ENCODE measurements around the gene CEMIP2. TPM values are rescaled to one million over a fixed set of nuclear protein-coding genes. Genes with fewer than 3 reads are reported as not detected.

CEMIP2 gene
- total and polyA plus RNA-seq, 10 of the 15 experiments (the other 5 are each of a cell fraction or from before 2014, with no cell fraction given): 0.50 to 19.2 (median 1.2) TPM

- ChIA-PET POLR2A (interaction anchor here (0.5 to 1.4 kb wide), 2 partner anchors 8 to 38 kb away, joined by 3 to 10 read pairs; no protein-coding TSS in a partner anchor), CTCF (interaction anchor here (0.8 kb wide), 1 partner anchor 39 kb away, joined by 4 read pairs; no protein-coding TSS in a partner anchor), SMC1A (ENCODE audit: uncharacterized antibody, unreplicated experiment) (interaction anchor here (0.8 to 1.9 kb wide), 4 partner anchors 10 to 40 kb away, joined by 3 to 12 read pairs (median 4); no protein-coding TSS in a partner anchor), RAD21 (ENCODE audit: unreplicated experiment) (interaction anchor here (0.7 to 1.2 kb wide), 7 partner anchors 25 to 520 kb away, joined by 3 to 7 read pairs (median 3); no protein-coding TSS in a partner anchor)
- Histone ChIP-seq H3K79me2 (ENCODE audit: control insufficient read depth, insufficient read depth, low read length) (no peaks in the 10 kb centered on the region), H2AFZ (ENCODE audit: control insufficient read depth, low read depth, low read length) (no peak overlapping the region), H4K20me1 (ENCODE audit: control insufficient read depth, insufficient read depth) (no peaks in the 10 kb centered on the region), H3K9ac (ENCODE audit: control insufficient read depth, insufficient read depth, low read length) (no peak overlapping the region), H3K4me3 (no peak overlapping the region), H3K27ac (ENCODE audit: control insufficient read depth, insufficient read depth) (no peak overlapping the region), H3K36me3 (ENCODE audit: control insufficient read depth in 2 of 2, insufficient read depth in 2 of 2, low read length in 1 of 2) (no peaks in the 10 kb centered on the region), H3K4me2 (ENCODE audit: control insufficient read depth, insufficient read depth) (no peak overlapping the region), H3K9me3 (replicated peaks; ENCODE audit: control insufficient read depth, insufficient read depth, low read length) (no peaks in the 10 kb centered on the region), H3K27me3 (replicated peaks in 1 of 2; ENCODE audit: control insufficient read depth in 2 of 2, insufficient read depth in 2 of 2, low read length in 1 of 2) (no peaks in the 10 kb centered on the region), H3K4me1 (ENCODE audit: control insufficient read depth, insufficient read depth, low read length) (no peaks in the 10 kb centered on the region)
- 34% methylated on average over 7 of the region's 7 CpGs for WGBS (ENCODE audit: insufficient coverage, insufficient replicate concordance, low lambda C conversion rate, missing lambda C conversion rate)
- BruUV-seq (replicated peaks): no TSS peak
- intact Hi-C loops (cut with micrococcal nuclease; ENCODE audit: unreplicated experiment): loop anchor here (5.0 to 10.0 kb wide), 2 partner anchors 61 to 84 kb away; no protein-coding TSS in a partner anchor
- in situ Hi-C loops (cut with MboI): no loop called here
- FAIRE-seq (no peak), ATAC-seq (no peak; the same call in 2 of the 3 replicates), DNase-seq (ENCODE audit: low read depth, low spot score) (no peak)
- no peak for TF ChIP-seq CUX1 (IDR thresholded peaks at IDR 0.05; ENCODE audit: insufficient replicate concordance, low read depth, low read length)
- TF ChIP-seq, protein P1, sequence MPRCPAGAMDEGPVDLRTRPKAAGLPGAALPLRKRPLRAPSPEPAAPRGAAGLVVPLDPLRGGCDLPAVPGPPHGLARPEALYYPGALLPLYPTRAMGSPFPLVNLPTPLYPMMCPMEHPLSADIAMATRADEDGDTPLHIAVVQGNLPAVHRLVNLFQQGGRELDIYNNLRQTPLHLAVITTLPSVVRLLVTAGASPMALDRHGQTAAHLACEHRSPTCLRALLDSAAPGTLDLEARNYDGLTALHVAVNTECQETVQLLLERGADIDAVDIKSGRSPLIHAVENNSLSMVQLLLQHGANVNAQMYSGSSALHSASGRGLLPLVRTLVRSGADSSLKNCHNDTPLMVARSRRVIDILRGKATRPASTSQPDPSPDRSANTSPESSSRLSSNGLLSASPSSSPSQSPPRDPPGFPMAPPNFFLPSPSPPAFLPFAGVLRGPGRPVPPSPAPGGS (IDR thresholded peaks at IDR 0.05; ENCODE audit: borderline replicate concordance, insufficient read depth, low read depth, low read length, poor library complexity, severe bottlenecking): no peak
- no peak for TF ChIP-seq CBX5 (IDR thresholded peaks at IDR 0.05; ENCODE audit: low read depth)
- no peak for TF ChIP-seq HDAC2 (IDR thresholded peaks at IDR 0.05)
- TF ChIP-seq JUNB (IDR thresholded peaks at IDR 0.05): no peak
- no peak for TF ChIP-seq SIX5 (IDR thresholded peaks at IDR 0.05; ENCODE audit: low read depth, low read length, severe bottlenecking)
- no peak for TF ChIP-seq POU2F2 (IDR thresholded peaks at IDR 0.05; ENCODE audit: borderline replicate concordance, low read depth, low read length)
- no peak for TF ChIP-seq RCOR1 (conservative IDR thresholded peaks at IDR 0.05; ENCODE audit: low read depth, low read length)
- no peak for TF ChIP-seq POLR2A (IDR thresholded peaks at IDR 0.05; ENCODE audit: low read depth, low read length)
- TF ChIP-seq ZNF384 (IDR thresholded peaks at IDR 0.05; ENCODE audit: borderline replicate concordance, low read depth, low read length): no peak
- TF ChIP-seq, protein P2, sequence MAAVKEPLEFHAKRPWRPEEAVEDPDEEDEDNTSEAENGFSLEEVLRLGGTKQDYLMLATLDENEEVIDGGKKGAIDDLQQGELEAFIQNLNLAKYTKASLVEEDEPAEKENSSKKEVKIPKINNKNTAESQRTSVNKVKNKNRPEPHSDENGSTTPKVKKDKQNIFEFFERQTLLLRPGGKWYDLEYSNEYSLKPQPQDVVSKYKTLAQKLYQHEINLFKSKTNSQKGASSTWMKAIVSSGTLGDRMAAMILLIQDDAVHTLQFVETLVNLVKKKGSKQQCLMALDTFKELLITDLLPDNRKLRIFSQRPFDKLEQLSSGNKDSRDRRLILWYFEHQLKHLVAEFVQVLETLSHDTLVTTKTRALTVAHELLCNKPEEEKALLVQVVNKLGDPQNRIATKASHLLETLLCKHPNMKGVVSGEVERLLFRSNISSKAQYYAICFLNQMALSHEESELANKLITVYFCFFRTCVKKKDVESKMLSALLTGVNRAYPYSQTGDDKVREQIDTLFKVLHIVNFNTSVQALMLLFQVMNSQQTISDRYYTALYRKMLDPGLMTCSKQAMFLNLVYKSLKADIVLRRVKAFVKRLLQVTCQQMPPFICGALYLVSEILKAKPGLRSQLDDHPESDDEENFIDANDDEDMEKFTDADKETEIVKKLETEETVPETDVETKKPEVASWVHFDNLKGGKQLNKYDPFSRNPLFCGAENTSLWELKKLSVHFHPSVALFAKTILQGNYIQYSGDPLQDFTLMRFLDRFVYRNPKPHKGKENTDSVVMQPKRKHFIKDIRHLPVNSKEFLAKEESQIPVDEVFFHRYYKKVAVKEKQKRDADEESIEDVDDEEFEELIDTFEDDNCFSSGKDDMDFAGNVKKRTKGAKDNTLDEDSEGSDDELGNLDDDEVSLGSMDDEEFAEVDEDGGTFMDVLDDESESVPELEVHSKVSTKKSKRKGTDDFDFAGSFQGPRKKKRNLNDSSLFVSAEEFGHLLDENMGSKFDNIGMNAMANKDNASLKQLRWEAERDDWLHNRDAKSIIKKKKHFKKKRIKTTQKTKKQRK (IDR thresholded peaks at IDR 0.05; ENCODE audit: low read depth, low read length): no peak
- TF ChIP-seq SMAD5 (IDR thresholded peaks at IDR 0.05; ENCODE audit: low read depth): no peak
- no peak for TF ChIP-seq HCFC1 (IDR thresholded peaks at IDR 0.05; ENCODE audit: low read length)
- TF ChIP-seq RBBP5 (conservative IDR thresholded peaks at IDR 0.05): no peak
- no peak for TF ChIP-seq EP300 (IDR thresholded peaks at IDR 0.05; ENCODE audit: borderline replicate concordance in 1 of 2, control insufficient read depth in 1 of 2, low read depth in 2 of 2, low read length in 2 of 2)
- TF ChIP-seq PAX8 (IDR thresholded peaks at IDR 0.05): no peak
Observed at GRCh38 chr9:71685988-71686387, 82.3 kb downstream of the CEMIP2 start.

Data from GM12878 (cell line).